Gastrocnemius medialis (tissue), 4 donors: ENCODE results near the gene KLHL40.

Source experiments
- CTCF ChIP-seq, 5 experiments: fragments of 450-650 bp in 3 of 5; fragments of 200-600 bp in 2 of 5; sonication (generic) in 2 of 5; IDR thresholded peaks in 4 of 5; conservative IDR thresholded peaks in 1 of 5; 1 replicate in 4 of 5; 2 replicates in 1 of 5; pipeline ENCODE4 v1.5.1; 2016 to 2019; ENCODE audit warnings: antibody characterized with exemption in 5 of 5, mild to moderate bottlenecking in 3 of 5, moderate library complexity in 3 of 5
- POLR2A ChIP-seq, 2 donors: fragments of 450-650 bp; IDR thresholded peaks; one replicate each; pipeline ENCODE4 v1.6.1; 2017; ENCODE audit warnings: antibody characterized with exemption in 2 of 2, mild to moderate bottlenecking in 2 of 2, moderate library complexity in 2 of 2

GRCh38 chr3:42739401-42740158 is 54.2 kb downstream of the KLHL40 start:
- peak in 1 of 5 experiments; percentile 42 for TF ChIP-seq CTCF (IDR thresholded peaks at IDR 0.05 in 4 of 5, conservative IDR thresholded peaks at IDR 0.05 in 1 of 5)
- TF ChIP-seq POLR2A (IDR thresholded peaks at IDR 0.05): peak; percentile 64 to 72
